Transverse colon (tissue), 4 donors: ENCODE results near the gene LILRA1.

Experiments used
- POLR2A ChIP-seq: fragments of 450-650 bp; IDR thresholded peaks from one replicate; pipeline ENCODE4 v1.6.1; 2016; ENCODE audit warnings: antibody characterized with exemption, mild to moderate bottlenecking, moderate library complexity
- POLR2AphosphoS5 ChIP-seq, 3 donors: sonication (generic); formaldehyde crosslinking; IDR thresholded peaks; one replicate each; pipeline ENCODE4 v1.6.1; 2016; ENCODE audit warnings: antibody characterized with exemption in 3 of 3
- TF ChIP-seq, protein P1 (sequence below), 5 experiments: fragments of 200-600 bp in 3 of 5; fragments of 450-650 bp in 2 of 5; sonication (generic) in 3 of 5; IDR thresholded peaks; 1 replicate in 2 of 5; 2 replicates in 3 of 5; pipeline ENCODE4 v1.5.1; 2016 to 2017; ENCODE audit warnings: antibody characterized with exemption in 5 of 5, inconsistent platforms in 3 of 5, mild to moderate bottlenecking in 2 of 5, moderate library complexity in 1 of 5

DNA sequence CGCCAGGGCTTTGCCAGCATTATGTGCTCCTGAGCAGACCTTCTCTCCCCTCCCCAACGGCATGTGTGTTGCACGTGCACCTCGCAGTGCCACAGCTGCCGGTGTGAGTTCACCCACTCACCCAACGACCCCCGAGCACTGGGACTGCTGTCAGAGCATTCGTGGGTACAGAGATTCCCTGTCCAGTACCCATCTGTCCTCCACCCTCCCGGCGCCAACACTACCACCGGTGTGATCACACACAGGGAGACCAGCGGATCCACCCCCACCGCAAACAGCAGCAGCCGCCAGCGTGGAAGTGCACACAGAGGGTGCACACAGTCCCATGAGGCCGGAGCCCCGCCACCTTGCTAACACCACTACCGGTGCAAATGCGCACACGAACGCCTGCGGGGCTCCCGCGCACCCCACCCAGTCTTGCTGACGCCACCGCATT lies 15.9 kb downstream of the LILRA1 start:
- TF ChIP-seq POLR2A (no peak), POLR2AphosphoS5 (IDR thresholded peaks at IDR 0.05) (no peak)
- TF ChIP-seq, protein P1, sequence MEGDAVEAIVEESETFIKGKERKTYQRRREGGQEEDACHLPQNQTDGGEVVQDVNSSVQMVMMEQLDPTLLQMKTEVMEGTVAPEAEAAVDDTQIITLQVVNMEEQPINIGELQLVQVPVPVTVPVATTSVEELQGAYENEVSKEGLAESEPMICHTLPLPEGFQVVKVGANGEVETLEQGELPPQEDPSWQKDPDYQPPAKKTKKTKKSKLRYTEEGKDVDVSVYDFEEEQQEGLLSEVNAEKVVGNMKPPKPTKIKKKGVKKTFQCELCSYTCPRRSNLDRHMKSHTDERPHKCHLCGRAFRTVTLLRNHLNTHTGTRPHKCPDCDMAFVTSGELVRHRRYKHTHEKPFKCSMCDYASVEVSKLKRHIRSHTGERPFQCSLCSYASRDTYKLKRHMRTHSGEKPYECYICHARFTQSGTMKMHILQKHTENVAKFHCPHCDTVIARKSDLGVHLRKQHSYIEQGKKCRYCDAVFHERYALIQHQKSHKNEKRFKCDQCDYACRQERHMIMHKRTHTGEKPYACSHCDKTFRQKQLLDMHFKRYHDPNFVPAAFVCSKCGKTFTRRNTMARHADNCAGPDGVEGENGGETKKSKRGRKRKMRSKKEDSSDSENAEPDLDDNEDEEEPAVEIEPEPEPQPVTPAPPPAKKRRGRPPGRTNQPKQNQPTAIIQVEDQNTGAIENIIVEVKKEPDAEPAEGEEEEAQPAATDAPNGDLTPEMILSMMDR (IDR thresholded peaks at IDR 0.05), result no peak
